ENCODE results near the gene STAM. TPM values are rescaled to one million over a fixed set of nuclear protein-coding genes. Genes with fewer than 3 reads are reported as not detected.

STAM gene
- 10 to 100 TPM; 18.9 to 85.1 (median 31.2) TPM for total RNA-seq

DNA sequence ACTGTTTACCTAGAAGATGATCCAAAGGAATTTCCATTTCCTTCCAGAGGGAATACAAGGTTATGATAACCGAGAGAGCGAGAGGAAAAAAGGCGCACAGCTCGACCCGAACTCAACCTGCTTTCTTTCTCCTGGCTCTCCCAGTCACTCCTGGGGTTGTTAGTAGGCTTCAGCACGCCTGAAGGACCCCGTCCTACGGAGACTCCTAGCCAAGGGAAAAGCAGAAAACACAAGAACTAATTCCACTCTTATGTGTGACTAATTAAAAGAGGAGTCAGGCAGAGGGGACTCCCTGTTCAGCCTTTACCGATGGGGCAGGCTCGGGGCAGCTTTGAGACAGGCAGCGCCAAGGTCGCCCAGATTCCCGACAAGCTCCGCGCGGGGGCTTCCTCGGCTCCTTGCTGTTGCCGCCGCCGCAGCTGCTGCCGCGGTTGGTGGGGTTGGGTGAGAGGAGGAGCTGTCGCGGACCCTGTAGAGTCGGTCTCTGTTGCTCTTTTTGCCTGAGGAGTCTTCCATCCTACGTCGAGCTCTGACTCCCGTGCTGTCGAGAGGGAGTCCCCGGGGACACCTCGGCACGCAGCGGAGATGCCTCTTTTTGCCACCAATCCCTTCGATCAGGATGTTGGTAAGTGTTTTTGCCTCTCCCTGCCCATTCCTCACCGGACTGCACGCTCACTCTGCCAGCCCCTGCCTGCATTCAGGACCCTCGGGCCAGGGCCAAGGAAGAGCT, at the start of gene STAM:
STAM (plus strand) TSS at position 397 of the 730 bp plus-strand sequence; CDS start at position 586, 189 bp downstream.
- Histone ChIP-seq H3K27ac (peak within 1 kb of the TSS; percentile 93 to 99 (median 94)), H3K9me3 (peaks cover 0 to 3% (median 0%) of the 10 kb centered on the region in 4 donors), H3K36me3 (peaks cover 0 to 3% (median 0%) of the 10 kb centered on the region in 4 donors), H3K4me1 (peaks cover 24 to 48% (median 39%) of the 10 kb centered on the region in 4 donors), H3K4me3 (peak within 1 kb of the TSS; percentile 70 to 89 (median 83)), H3K27me3 (no peaks in the 10 kb centered on the region)
- 0 to 1% methylated on average over 21 to 37 of the region's 37 CpGs for WGBS, 2 donors
- DNase-seq = peak; percentile 91 to 95
- TF ChIP-seq POLR2AphosphoS5 (IDR thresholded peaks at IDR 0.05) = peak; percentile 35 to 87
- peak in 3 of 4 donors; percentile 68 to 79 (median 72) for TF ChIP-seq POLR2A (IDR thresholded peaks at IDR 0.05)
- TF ChIP-seq, protein P1, sequence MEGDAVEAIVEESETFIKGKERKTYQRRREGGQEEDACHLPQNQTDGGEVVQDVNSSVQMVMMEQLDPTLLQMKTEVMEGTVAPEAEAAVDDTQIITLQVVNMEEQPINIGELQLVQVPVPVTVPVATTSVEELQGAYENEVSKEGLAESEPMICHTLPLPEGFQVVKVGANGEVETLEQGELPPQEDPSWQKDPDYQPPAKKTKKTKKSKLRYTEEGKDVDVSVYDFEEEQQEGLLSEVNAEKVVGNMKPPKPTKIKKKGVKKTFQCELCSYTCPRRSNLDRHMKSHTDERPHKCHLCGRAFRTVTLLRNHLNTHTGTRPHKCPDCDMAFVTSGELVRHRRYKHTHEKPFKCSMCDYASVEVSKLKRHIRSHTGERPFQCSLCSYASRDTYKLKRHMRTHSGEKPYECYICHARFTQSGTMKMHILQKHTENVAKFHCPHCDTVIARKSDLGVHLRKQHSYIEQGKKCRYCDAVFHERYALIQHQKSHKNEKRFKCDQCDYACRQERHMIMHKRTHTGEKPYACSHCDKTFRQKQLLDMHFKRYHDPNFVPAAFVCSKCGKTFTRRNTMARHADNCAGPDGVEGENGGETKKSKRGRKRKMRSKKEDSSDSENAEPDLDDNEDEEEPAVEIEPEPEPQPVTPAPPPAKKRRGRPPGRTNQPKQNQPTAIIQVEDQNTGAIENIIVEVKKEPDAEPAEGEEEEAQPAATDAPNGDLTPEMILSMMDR (IDR thresholded peaks at IDR 0.05) = no peak
- TF ChIP-seq EP300 (IDR thresholded peaks at IDR 0.05) = no peak
- peak; percentile 95 to 98 for ATAC-seq (ENCODE audit: low FRiP score in 2 of 2)

DNA sequence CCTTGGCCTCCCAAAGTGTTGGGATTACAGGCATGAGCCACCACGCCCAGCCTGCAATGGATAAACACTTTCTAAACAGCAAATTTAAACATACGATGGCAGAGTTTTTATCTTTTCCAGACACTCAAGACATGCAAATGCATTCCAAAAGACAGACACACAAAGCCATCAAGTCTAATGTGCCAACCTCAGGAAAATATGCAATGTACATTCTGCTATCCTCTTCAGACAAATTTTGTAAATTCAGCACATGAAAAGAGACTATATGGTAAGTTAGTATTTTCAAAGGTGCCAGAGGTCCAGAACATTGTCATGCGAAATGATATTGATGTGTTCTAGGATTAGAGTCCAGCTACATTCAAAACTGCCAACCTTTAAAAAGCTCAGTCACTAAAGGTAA, 46.6 kb upstream of the STAM start:
- no peak overlapping the region for H3K27ac ChIP-seq
- TF ChIP-seq, protein P1 (IDR thresholded peaks at IDR 0.05) = no peak
- no peak for TF ChIP-seq POLR2AphosphoS5 (IDR thresholded peaks at IDR 0.05)
- no peak for TF ChIP-seq EP300 (IDR thresholded peaks at IDR 0.05)
- TF ChIP-seq POLR2A (IDR thresholded peaks at IDR 0.05) = no peak
- no peak for ATAC-seq (ENCODE audit: low FRiP score in 2 of 2)
- no peaks in the 10 kb centered on the region for H3K4me1 ChIP-seq
- no peak for DNase-seq
- no peaks in the 10 kb centered on the region for H3K27me3 ChIP-seq
- H3K4me3 ChIP-seq = no peak overlapping the region
- H3K36me3 ChIP-seq = peaks cover 0 to 1% (median 0%) of the 10 kb centered on the region in 4 donors
- 82 to 86% methylated on average over 3 of the region's 3 CpGs for WGBS, 2 donors
- no peaks in the 10 kb centered on the region for H3K9me3 ChIP-seq

DNA sequence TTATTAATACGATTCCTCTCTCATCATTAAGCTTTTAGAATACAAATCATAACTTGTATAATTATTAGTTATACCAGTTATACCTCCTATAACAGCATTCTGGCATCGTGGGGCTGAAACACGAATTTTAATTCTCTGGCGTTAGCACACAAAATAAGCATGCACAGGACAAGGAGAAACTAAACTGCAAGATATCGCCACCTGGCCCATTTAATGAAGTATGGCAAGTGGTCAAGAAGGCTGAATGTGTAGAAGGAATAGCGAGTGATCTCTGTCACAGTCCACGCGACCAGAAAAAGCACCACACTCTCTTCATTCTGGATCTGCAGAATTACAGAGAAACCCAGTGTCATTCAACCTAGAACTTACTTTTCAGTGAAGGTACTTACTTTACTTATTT, 44.9 kb upstream of the STAM start:
- no peaks in the 10 kb centered on the region for H3K9me3 ChIP-seq
- H3K4me1 ChIP-seq = no peaks in the 10 kb centered on the region
- DNase-seq = no peak
- H3K27ac ChIP-seq = no peak overlapping the region
- no peak for ATAC-seq (ENCODE audit: low FRiP score in 2 of 2)
- no peak overlapping the region for H3K4me3 ChIP-seq
- 55 to 58% methylated on average over 8 of the region's 8 CpGs for WGBS, 2 donors
- TF ChIP-seq EP300 (IDR thresholded peaks at IDR 0.05) (no peak), POLR2A (IDR thresholded peaks at IDR 0.05) (no peak), POLR2AphosphoS5 (IDR thresholded peaks at IDR 0.05) (no peak)
- TF ChIP-seq, protein P1 (IDR thresholded peaks at IDR 0.05) = peak in 3 of 6 experiments; percentile 17 to 25 (median 21)
- H3K27me3 ChIP-seq = no peaks in the 10 kb centered on the region
- no peaks in the 10 kb centered on the region for H3K36me3 ChIP-seq

DNA sequence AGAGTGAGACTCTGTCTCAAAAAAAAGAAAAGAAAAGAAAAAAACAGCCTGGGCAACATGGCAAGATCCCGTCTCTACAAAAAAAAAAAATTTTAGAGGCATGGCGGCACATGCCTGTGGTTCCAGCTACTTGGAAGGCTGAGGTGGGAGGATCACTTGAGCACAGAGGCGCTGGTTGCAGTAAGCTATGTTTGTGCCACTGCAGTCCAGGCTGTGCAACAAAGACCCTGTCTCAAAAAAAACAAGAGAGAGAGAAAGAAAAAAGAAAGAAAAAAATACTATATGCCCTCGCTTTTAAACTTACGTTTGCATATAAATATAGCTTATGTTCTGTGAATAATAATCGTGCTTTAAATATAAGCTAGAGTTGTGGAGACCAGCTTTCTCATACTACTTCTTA, 38.0 kb upstream of the STAM start:
- 90 to 92% methylated on average over 6 of the region's 6 CpGs for WGBS, 2 donors
- DNase-seq (no peak), ATAC-seq (ENCODE audit: low FRiP score in 2 of 2) (no peak)
- TF ChIP-seq POLR2A (IDR thresholded peaks at IDR 0.05) = no peak
- no peak for TF ChIP-seq EP300 (IDR thresholded peaks at IDR 0.05)
- TF ChIP-seq POLR2AphosphoS5 (IDR thresholded peaks at IDR 0.05) = no peak
- TF ChIP-seq, protein P1 (IDR thresholded peaks at IDR 0.05) = no peak
- Histone ChIP-seq H3K36me3 (peaks cover 0 to 3% (median 0%) of the 10 kb centered on the region in 4 donors), H3K27me3 (no peaks in the 10 kb centered on the region), H3K4me1 (peaks cover 0 to 5% (median 0%) of the 10 kb centered on the region in 4 donors), H3K4me3 (no peak overlapping the region), H3K27ac (no peak overlapping the region), H3K9me3 (no peaks in the 10 kb centered on the region)
